Measurements from ENCODE around the gene ZBTB45. TPM values are rescaled to one million over a fixed set of nuclear protein-coding genes. Genes with fewer than 3 reads are reported as not detected.

Gene ZBTB45
- 5.0 and 18.1 TPM in 2 replicates for total RNA-seq (2011; cell fraction: chromatin; rRNA removed; ENCODE audit: low replicate concordance)
- total RNA-seq (2011; cell fraction: nucleolus; rRNA removed), result 20.8 and 21.2 TPM in 2 replicates
- 9.8 and 10.9 TPM in 2 replicates for total RNA-seq (2011; cell fraction: nucleoplasm; rRNA removed)
- total RNA-seq (2014; rRNA removed) (7.2 and 7.8 TPM in 2 replicates), total RNA-seq (2014; rRNA removed; fragmentation: Illumina TruSeq; extraction: Trizol) (0.32 and 0.58 TPM in 2 replicates), total RNA-seq (2015; rRNA removed; fragmentation: Illumina TruSeq; extraction: Trizol) (2.2 and 2.7 TPM in 2 replicates), total RNA-seq (2021) (14.0 and 16.1 TPM in 2 replicates), polyA plus RNA-seq (2011; rRNA removed) (1.4 and 4.0 TPM in 2 replicates), polyA plus RNA-seq (2014; fragmentation: Illumina TruSeq; extraction: Trizol) (1.8 and 4.7 TPM in 2 replicates), polyA plus RNA-seq (2014; fragmentation: Nextera tagmentation; extraction: Ambion mirVana) (under 1 TPM; 0.08 to 0.13 TPM), polyA plus RNA-seq (2014; rRNA removed) (5.8 and 6.8 TPM in 2 replicates), polyA minus RNA-seq (2011; rRNA and poly(A)+ RNA removed) (1.9 and 2.0 TPM in 2 replicates), Bru-seq, nascent RNA (percentile 81 among the genes with signal in this experiment), BruChase-seq, experiment 1, labeled RNA remaining after a 2-hour chase (percentile 74 among the genes with signal in this experiment), BruChase-seq, experiment 2, labeled RNA remaining after a 6-hour chase (percentile 70 among the genes with signal in this experiment)
- 3.6 and 10.4 TPM in 2 replicates for polyA plus RNA-seq (2011; cell fraction: cytosol; rRNA removed)
- 7.2 and 14.2 TPM in 2 replicates for polyA plus RNA-seq (2011; cell fraction: nucleus; rRNA removed)
- 11.7 TPM in 2 replicates for polyA plus RNA-seq (2012)
- polyA minus RNA-seq (2011; cell fraction: cytosol; rRNA and poly(A)+ RNA removed), result 5.1 and 6.6 TPM in 2 replicates
- polyA minus RNA-seq (2011; cell fraction: nucleus; rRNA and poly(A)+ RNA removed), result 10.7 and 11.2 TPM in 2 replicates
- long read RNA-seq, experiment 1, partial matches to known transcripts, result 14 of 19 reads
- long read RNA-seq, experiment 1, other reads (novel, unspliced or antisense), result 4 of 19 reads
- long read RNA-seq, experiment 2, transcript ZBTB45-202 (3 exons, 2,541 nt), result major isoform, 17 of 32 reads
- long read RNA-seq, experiment 2, partial matches to known transcripts, result 12 of 32 reads
- long read RNA-seq, experiment 2, other reads (novel, unspliced or antisense), result 1 of 32 reads
- long read RNA-seq, experiment 3, partial matches to known transcripts, result 1 of 4 reads
- long read RNA-seq, experiment 3, other reads (novel, unspliced or antisense), result 0 of 4 reads

- peak; percentile 87 for ATAC-seq
- Histone ChIP-seq H2AFZ (ENCODE audit: low read depth, low read length) (peak within 1 kb of the TSS; percentile 99), H4K20me1 (replicated peaks; ENCODE audit: control insufficient read depth, insufficient read depth, low read length) (no peaks in the 10 kb centered on the region), H3K9me3 (replicated peaks; ENCODE audit: control insufficient read depth, insufficient read depth, low read depth, low read length) (no peaks in the 10 kb centered on the region), H3K27ac (ENCODE audit: extremely low read depth, low read depth, low read length) (peak within 1 kb of the TSS; percentile 92), H3K4me2 (ENCODE audit: insufficient read depth, low read length) (peak within 1 kb of the TSS; percentile 98), H3K9me1 (ENCODE audit: control insufficient read depth, insufficient read depth, low read length) (peaks cover 5% of the 10 kb centered on the region), H3K4me3 (peak within 1 kb of the TSS; percentile 79), H3K27me3 (ENCODE audit: control insufficient read depth in 2 of 2, insufficient read depth in 2 of 2, low read length in 2 of 2) (no peaks in the 10 kb centered on the region), H3K9ac (ENCODE audit: insufficient read depth in 1 of 2, low read depth in 2 of 2, low read length in 2 of 2) (peak within 1 kb of the TSS; percentile 95 to 97), H3K4me1 (replicated peaks in 1 of 2; ENCODE audit: control insufficient read depth in 2 of 2, insufficient read depth in 2 of 2, low read length in 2 of 2) (peaks cover 9 to 49% of the 10 kb centered on the region in 2 experiments), H3K36me3 (ENCODE audit: control insufficient read depth, insufficient read depth, low read length) (peaks cover 26% of the 10 kb centered on the region; the same call in 2 of the 3 replicates), H3K79me2 (ENCODE audit: control insufficient read depth, insufficient read depth, low read length) (peaks cover 51% of the 10 kb centered on the region)
- ChIA-PET POLR2A (interaction anchor here (0.5 to 2.3 kb wide), 24 partner anchors 10 to 689 kb away, joined by 3 to 14 read pairs (median 6); partner anchors contain the start of genes CHMP2A, TRIM28, ZNF274 and ZNF587B), CTCF (ENCODE audit: low intra/inter-chr PET ratio) (interaction anchor here (1.1 to 2.7 kb wide), 5 partner anchors 25 to 338 kb away, joined by 3 to 23 read pairs (median 4); partner anchors contain the start of genes TRIM28 and ZNF274)
- WGBS (ENCODE audit: insufficient coverage, low coverage, missing lambda C conversion rate), result under 1% methylated on average over 64 of the region's 87 CpGs
- intact Hi-C loops (cut with micrococcal nuclease), result loop anchor here (1.0 to 2.0 kb wide), 5 partner anchors 43 to 300 kb away; partner anchors contain the start of genes ZNF446 and ZSCAN22
- in situ Hi-C loops (cut with MboI), result no loop called here
- DNase-seq (ENCODE audit: extremely low read depth in 1 of 4, low spot score in 3 of 4), result peak; percentile 86 to 96 (median 92)
- peak; percentile 87 for FAIRE-seq
- BruUV-seq (replicated peaks), result TSS peak; percentile 75
- peak; percentile 71 for TF ChIP-seq ZNF143 (CRISPR knock-in tag; IDR thresholded peaks at IDR 0.05)
- peak in 1 of 2 experiments; percentile 49; a peak in 1 of 4 replicates for TF ChIP-seq CSDE1 (IDR thresholded peaks at IDR 0.05)
- TF ChIP-seq FOXK1 (CRISPR knock-in tag; IDR thresholded peaks at IDR 0.05; ENCODE audit: borderline replicate concordance), result peak; percentile 94
- TF ChIP-seq SAP30 (IDR thresholded peaks at IDR 0.05; ENCODE audit: borderline replicate concordance, insufficient read depth, low read depth, low read length, poor library complexity, severe bottlenecking), result peak; percentile 64
- no peak for TF ChIP-seq ZNF121 (CRISPR knock-in tag; conservative IDR thresholded peaks at IDR 0.05)
- TF ChIP-seq ATF1 (CRISPR knock-in tag; IDR thresholded peaks at IDR 0.05), result peak; percentile 82
- peak; percentile 91 for TF ChIP-seq ATF1 (tag; IDR thresholded peaks at IDR 0.05)
- TF ChIP-seq DMBX1 (CRISPR knock-in tag; IDR thresholded peaks at IDR 0.05; ENCODE audit: borderline replicate concordance), result no peak
- TF ChIP-seq GATAD2A (IDR thresholded peaks at IDR 0.05), result peak; percentile 92
- TF ChIP-seq PATZ1 (CRISPR knock-in tag; IDR thresholded peaks at IDR 0.05; ENCODE audit: borderline replicate concordance), result peak; percentile 28; the same call in 1 of the 2 replicates
- peak; percentile 97 for TF ChIP-seq PHF20 (IDR thresholded peaks at IDR 0.05; ENCODE audit: partially characterized antibody)
These were observed at the start of gene ZBTB45 for GRCh38 chr19:58519355-58520256. TSS of gene ZBTB45 (minus strand) at chr19:58519810. CDS start at chr19:58517673, 2,137 bp downstream.

All from K562 (cell line).